ENCODE results near the gene HBM. TPM values are rescaled to one million over a fixed set of nuclear protein-coding genes. Genes with fewer than 3 reads are reported as not detected.

The HBM gene
- total and polyA plus RNA-seq, 5 donors: not detected

Other genes with a start within 250 kb of the HBM start
- 10 to 100 TPM in 3 of 4 donors, 1 to 10 TPM in 1; 9.8 to 13.4 (median 11.6) TPM for gene POLR3K, start 112.4 kb upstream of the HBM start, total RNA-seq
- 11.2 TPM for gene POLR3K, start 112.4 kb upstream of the HBM start, polyA plus RNA-seq
- gene SNRNP25, start 112.2 kb upstream of the HBM start, total RNA-seq: 10 to 100 TPM; 54.8 to 71.4 (median 62.3) TPM
- 108 TPM for gene SNRNP25, start 112.2 kb upstream of the HBM start, polyA plus RNA-seq
- gene RHBDF1, start 93.3 kb upstream of the HBM start, total RNA-seq: 10 to 100 TPM; 20.4 to 26.7 (median 24.2) TPM
- gene RHBDF1, start 93.3 kb upstream of the HBM start, polyA plus RNA-seq: 29.6 TPM
- 10 to 100 TPM; 31.8 to 39.3 (median 37.9) TPM for gene MPG, start 87.8 kb upstream of the HBM start, total RNA-seq
- 56.8 TPM for gene MPG, start 87.8 kb upstream of the HBM start, polyA plus RNA-seq
- gene NPRL3, start 27.3 kb upstream of the HBM start, total RNA-seq: 10 to 100 TPM; 19.9 to 25.6 (median 22.7) TPM
- 17.9 TPM for gene NPRL3, start 27.3 kb upstream of the HBM start, polyA plus RNA-seq
- not detected for gene HBZ, start 13.3 kb upstream of the HBM start, total RNA-seq
- not detected for gene HBZ, start 13.3 kb upstream of the HBM start, polyA plus RNA-seq
- 100 to 1,000 TPM in 1 of 4 donors, 10 to 100 TPM in 3; 38.4 to 111 (median 51.4) TPM for gene HBA2, start 6.9 kb downstream of the HBM start, total RNA-seq
- 5.2 TPM for gene HBA2, start 6.9 kb downstream of the HBM start, polyA plus RNA-seq
- gene HBA1, start 10.7 kb downstream of the HBM start, total RNA-seq: 100 to 1,000 TPM in 1 of 4 donors, 10 to 100 TPM in 3; 38.3 to 130 (median 70.9) TPM
- 4.8 TPM for gene HBA1, start 10.7 kb downstream of the HBM start, polyA plus RNA-seq
- gene HBQ1, start 14.5 kb downstream of the HBM start, total RNA-seq: not detected
- not detected for gene HBQ1, start 14.5 kb downstream of the HBM start, polyA plus RNA-seq
- gene LUC7L, start 63.5 kb downstream of the HBM start, total RNA-seq: 10 to 100 TPM; 28.1 to 32.0 (median 30.2) TPM
- 32.1 TPM for gene LUC7L, start 63.5 kb downstream of the HBM start, polyA plus RNA-seq
- 100 to 1,000 TPM; 131 to 145 (median 139) TPM for gene FAM234A, start 68.8 kb downstream of the HBM start, total RNA-seq
- 171 TPM for gene FAM234A, start 68.8 kb downstream of the HBM start, polyA plus RNA-seq
- gene RGS11, start 110.0 kb downstream of the HBM start, total RNA-seq: 10 to 100 TPM; 11.6 to 23.8 (median 17.6) TPM
- gene RGS11, start 110.0 kb downstream of the HBM start, polyA plus RNA-seq: 15.5 TPM
- gene ARHGDIG, start 114.6 kb downstream of the HBM start, total RNA-seq: 10 to 100 TPM in 1 of 4 donors, 1 to 10 TPM in 3; 3.5 to 11.3 (median 4.9) TPM
- 7.7 TPM for gene ARHGDIG, start 114.6 kb downstream of the HBM start, polyA plus RNA-seq
- gene PDIA2, start 117.2 kb downstream of the HBM start, total RNA-seq: 10 to 100 TPM in 1 of 4 donors, 1 to 10 TPM in 3; 2.1 to 10.0 (median 2.3) TPM
- gene PDIA2, start 117.2 kb downstream of the HBM start, polyA plus RNA-seq: 0.91 TPM
- 10 to 100 TPM in 3 of 4 donors, 1 to 10 TPM in 1; 8.4 to 12.2 (median 10.6) TPM for gene AXIN1, start 186.7 kb downstream of the HBM start, total RNA-seq
- 10.2 TPM for gene AXIN1, start 186.7 kb downstream of the HBM start, polyA plus RNA-seq
- gene MRPL28, start 204.6 kb downstream of the HBM start, total RNA-seq: 10 to 100 TPM; 63.9 to 74.9 (median 69.3) TPM
- gene MRPL28, start 204.6 kb downstream of the HBM start, polyA plus RNA-seq: 130 TPM
- gene PGAP6, start 216.0 kb downstream of the HBM start, total RNA-seq: 10 to 100 TPM; 28.0 to 39.5 (median 34.8) TPM
- gene PGAP6, start 216.0 kb downstream of the HBM start, polyA plus RNA-seq: 33.2 TPM
- 10 to 100 TPM; 49.7 to 86.4 (median 66.0) TPM for gene NME4, start 231.2 kb downstream of the HBM start, total RNA-seq
- gene NME4, start 231.2 kb downstream of the HBM start, polyA plus RNA-seq: 73.1 TPM
- 10 to 100 TPM in 3 of 4 donors, 1 to 10 TPM in 1; 8.6 to 14.6 (median 13.3) TPM for gene DECR2, start 235.9 kb downstream of the HBM start, total RNA-seq
- gene DECR2, start 235.9 kb downstream of the HBM start, polyA plus RNA-seq: 14.3 TPM